K562 (cell line): ENCODE results near the gene ETS2. TPM values are rescaled to one million over a fixed set of nuclear protein-coding genes. Genes with fewer than 3 reads are reported as not detected.

ENCODE experiments used
- ARID4B ChIP-seq: sonication (generic); formaldehyde crosslinking; IDR thresholded peaks from 2 replicates; pipeline ENCODE4 v1.8.0; 2022; ENCODE audit warnings: mild to moderate bottlenecking, missing genetic modification reagents
- HNRNPUL1 ChIP-seq: fragments of 200-400 bp; formaldehyde crosslinking; IDR thresholded peaks from 2 replicates; pipeline ENCODE4 v1.6.1; 2017; ENCODE audit warnings: low read length
- JUN ChIP-seq, 2 experiments: sonication (generic) in 1 of 2; formaldehyde crosslinking in 1 of 2; IDR thresholded peaks; 2 replicates each; pipeline versions ENCODE4 v1.6.1 to v1.8.0; 2012 to 2022; ENCODE audit warnings: borderline replicate concordance in 2 of 2, mild to moderate bottlenecking in 2 of 2, improper control_type of control experiment in 1 of 2, low read depth in 1 of 2, low read length in 1 of 2, missing genetic modification reagents in 1 of 2
- KDM5B ChIP-seq: fragments of 200-600 bp; sonication (generic); IDR thresholded peaks from 2 replicates; pipeline ENCODE4 v1.6.1; 2012; ENCODE audit warnings: low read depth, mild to moderate bottlenecking, moderate library complexity, low read length, control low read depth, inconsistent platforms; ENCODE audit not compliant: insufficient replicate concordance
- MYNN ChIP-seq, 2 experiments: sonication (generic); formaldehyde crosslinking in 1 of 2; IDR thresholded peaks; 2 replicates each; pipeline versions ENCODE4 v1.5.0 to v1.6.1; 2016 to 2020; ENCODE audit warnings: antibody characterized with exemption in 1 of 2, missing genetic modification reagents in 1 of 2
- NFIC ChIP-seq: fragments of 450-650 bp; IDR thresholded peaks from 2 replicates; pipeline ENCODE4 v1.6.1; 2017; ENCODE audit warnings: mild to moderate bottlenecking, inconsistent platforms
- PPARD ChIP-seq: fragments of 250-450 bp; sonication (Bioruptor Pico); IDR thresholded peaks from 2 replicates; pipeline ENCODE4 v1.8.0; 2022; ENCODE audit warnings: inconsistent platforms, mild to moderate bottlenecking, moderate library complexity
- RB1 ChIP-seq: fragments of 450-650 bp; IDR thresholded peaks from 2 replicates; pipeline ENCODE4 v1.6.1; 2017; ENCODE audit warnings: low read depth, mild to moderate bottlenecking
- SMARCE1 ChIP-seq: fragments of 450-650 bp; IDR thresholded peaks from 2 replicates; pipeline ENCODE4 v1.7.1; 2016; ENCODE audit warnings: mild to moderate bottlenecking
- STAT5A ChIP-seq: IDR thresholded peaks from 2 replicates; pipeline ENCODE4 v1.6.1; 2012; ENCODE audit warnings: low read length, inconsistent platforms, borderline replicate concordance
- SUPT5H ChIP-seq: fragments of 450-650 bp; IDR thresholded peaks from 2 replicates; pipeline ENCODE4 v1.6.1; 2016
- ZNF174 ChIP-seq: fragments of 250-450 bp; sonication (Bioruptor Pico); IDR thresholded peaks from 2 replicates; pipeline ENCODE4 v1.4.0; 2020; ENCODE audit warnings: mild to moderate bottlenecking
- ZNF239 ChIP-seq: fragments of 250-450 bp; sonication (Bioruptor Pico); IDR thresholded peaks from 2 replicates; pipeline ENCODE4 v1.4.0; 2020; ENCODE audit warnings: mild to moderate bottlenecking
- polyA plus RNA-seq, 8 experiments: library from polyadenylated mRNA; depleted of rRNA in 4 of 8; stranded (reverse) in 5 of 8; unstranded in 3 of 8; fragments of >200 nt; fragmentation: Nextera tagmentation in 2 of 8; fragmentation: Illumina TruSeq in 1 of 8; extraction: Ambion mirVana in 2 of 8; extraction: Trizol in 1 of 8; gene quantifications; 2 replicates each; pipeline versions ENCODE4 v1.2.1 to v1.2.3, GENCODE V29; 2011 to 2014; ENCODE audit warnings: inconsistent platforms in 1 of 8, missing spikeins in 1 of 8
- total RNA-seq, 7 experiments: library from RNA; depleted of rRNA in 6 of 7; stranded (reverse); fragments of >200 nt in 6 of 7; fragmentation: Illumina TruSeq in 2 of 7; extraction: Trizol in 2 of 7; gene quantifications; 2 replicates each; pipeline versions ENCODE4 v1.2.1 to v1.2.3, GENCODE V29; 2011 to 2021; ENCODE audit warnings: low replicate concordance in 1 of 7
- TF ChIP-seq, protein P1 (sequence below): fragments of 250-450 bp; sonication (Bioruptor Pico); IDR thresholded peaks from 2 replicates; pipeline ENCODE4 v1.5.0; 2021
- TF ChIP-seq, protein P2 (sequence below), 2 experiments: IDR thresholded peaks in 1 of 2; conservative IDR thresholded peaks in 1 of 2; 2 replicates each; pipeline ENCODE4 v1.6.1; 2016; ENCODE audit warnings: low read depth in 2 of 2, mild to moderate bottlenecking in 1 of 2, missing compliant biosample characterization in 1 of 2, missing genetic modification characterization in 1 of 2, moderate library complexity in 1 of 2
- TF ChIP-seq, protein P3 (sequence below): fragments of 450-650 bp; IDR thresholded peaks from 2 replicates; pipeline ENCODE4 v1.6.1; 2016; ENCODE audit warnings: mild to moderate bottlenecking

ETS2 gene
- total and polyA plus RNA-seq, 9 of the 15 experiments (the other 6 are each of a cell fraction or from before 2014, with no cell fraction given) = 1.7 to 24.4 (median 12.2) TPM

DNA sequence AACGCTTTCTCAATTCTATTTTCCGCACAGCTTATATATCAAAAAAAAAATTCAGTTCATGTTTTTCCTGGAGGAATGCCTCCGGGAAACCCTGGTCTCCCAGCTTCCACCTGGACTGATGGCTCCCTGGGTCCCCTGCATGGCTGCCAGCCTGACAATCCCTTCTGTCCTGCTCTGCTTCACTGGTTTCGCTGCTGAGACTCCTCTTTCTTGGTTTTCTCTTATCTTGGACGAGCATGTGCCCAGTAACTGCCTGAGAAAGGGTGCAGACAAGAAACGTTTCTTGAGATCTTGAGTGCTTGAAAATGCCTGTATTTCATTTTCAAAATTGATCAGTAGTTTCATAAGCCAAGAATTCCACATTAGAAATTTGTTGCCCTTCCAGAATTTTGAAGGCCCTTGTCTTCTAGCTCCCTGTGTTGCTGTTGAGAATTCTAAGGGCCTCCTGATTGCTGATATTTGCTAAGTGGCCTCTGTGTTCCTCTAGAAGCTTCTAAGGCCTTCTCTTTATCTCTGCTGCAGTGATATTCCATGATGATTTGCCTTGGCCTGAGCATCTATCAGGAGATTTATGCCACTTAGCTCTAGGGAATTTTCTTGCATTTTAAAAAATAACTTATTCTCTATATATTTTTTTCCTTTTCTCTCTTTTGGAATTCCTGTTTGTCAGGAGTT lies 44.7 kb downstream of the ETS2 start (continued):
- TF ChIP-seq KDM5B (no peak), PPARD (CRISPR knock-in tag) (no peak), SUPT5H (no peak), MYNN (IDR thresholded peaks at IDR 0.05) (no peak), MYNN (CRISPR knock-in tag; IDR thresholded peaks at IDR 0.05) (no peak), ZNF239 (CRISPR knock-in tag) (no peak; the same call in 1 of the 2 replicates), ZNF174 (CRISPR knock-in tag) (no peak), NFIC (no peak), RB1 (no peak), SMARCE1 (no peak), HNRNPUL1 (no peak), JUN (IDR thresholded peaks at IDR 0.05; ENCODE audit: borderline replicate concordance, low read depth, low read length) (no peak), JUN (CRISPR knock-in tag; IDR thresholded peaks at IDR 0.05; ENCODE audit: borderline replicate concordance) (no peak), ARID4B (CRISPR knock-in tag) (no peak), STAT5A (peak; percentile 47)
- TF ChIP-seq, protein P1, sequence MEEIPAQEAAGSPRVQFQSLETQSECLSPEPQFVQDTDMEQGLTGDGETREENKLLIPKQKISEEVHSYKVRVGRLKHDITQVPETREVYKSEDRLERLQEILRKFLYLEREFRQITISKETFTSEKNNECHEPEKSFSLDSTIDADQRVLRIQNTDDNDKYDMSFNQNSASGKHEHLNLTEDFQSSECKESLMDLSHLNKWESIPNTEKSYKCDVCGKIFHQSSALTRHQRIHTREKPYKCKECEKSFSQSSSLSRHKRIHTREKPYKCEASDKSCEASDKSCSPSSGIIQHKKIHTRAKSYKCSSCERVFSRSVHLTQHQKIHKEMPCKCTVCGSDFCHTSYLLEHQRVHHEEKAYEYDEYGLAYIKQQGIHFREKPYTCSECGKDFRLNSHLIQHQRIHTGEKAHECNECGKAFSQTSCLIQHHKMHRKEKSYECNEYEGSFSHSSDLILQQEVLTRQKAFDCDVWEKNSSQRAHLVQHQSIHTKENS (CRISPR knock-in tag) = no peak
- TF ChIP-seq, protein P2, sequence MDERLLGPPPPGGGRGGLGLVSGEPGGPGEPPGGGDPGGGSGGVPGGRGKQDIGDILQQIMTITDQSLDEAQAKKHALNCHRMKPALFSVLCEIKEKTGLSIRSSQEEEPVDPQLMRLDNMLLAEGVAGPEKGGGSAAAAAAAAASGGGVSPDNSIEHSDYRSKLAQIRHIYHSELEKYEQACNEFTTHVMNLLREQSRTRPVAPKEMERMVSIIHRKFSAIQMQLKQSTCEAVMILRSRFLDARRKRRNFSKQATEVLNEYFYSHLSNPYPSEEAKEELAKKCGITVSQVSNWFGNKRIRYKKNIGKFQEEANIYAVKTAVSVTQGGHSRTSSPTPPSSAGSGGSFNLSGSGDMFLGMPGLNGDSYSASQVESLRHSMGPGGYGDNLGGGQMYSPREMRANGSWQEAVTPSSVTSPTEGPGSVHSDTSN (CRISPR knock-in tag; IDR thresholded peaks at IDR 0.05; ENCODE audit: low read depth) = no peak
- TF ChIP-seq, protein P2 (tag; conservative IDR thresholded peaks at IDR 0.05; ENCODE audit: low read depth) = 0 out of 2 replicates have a peak, but pooled peaks have one; percentile 23
- TF ChIP-seq, protein P3, sequence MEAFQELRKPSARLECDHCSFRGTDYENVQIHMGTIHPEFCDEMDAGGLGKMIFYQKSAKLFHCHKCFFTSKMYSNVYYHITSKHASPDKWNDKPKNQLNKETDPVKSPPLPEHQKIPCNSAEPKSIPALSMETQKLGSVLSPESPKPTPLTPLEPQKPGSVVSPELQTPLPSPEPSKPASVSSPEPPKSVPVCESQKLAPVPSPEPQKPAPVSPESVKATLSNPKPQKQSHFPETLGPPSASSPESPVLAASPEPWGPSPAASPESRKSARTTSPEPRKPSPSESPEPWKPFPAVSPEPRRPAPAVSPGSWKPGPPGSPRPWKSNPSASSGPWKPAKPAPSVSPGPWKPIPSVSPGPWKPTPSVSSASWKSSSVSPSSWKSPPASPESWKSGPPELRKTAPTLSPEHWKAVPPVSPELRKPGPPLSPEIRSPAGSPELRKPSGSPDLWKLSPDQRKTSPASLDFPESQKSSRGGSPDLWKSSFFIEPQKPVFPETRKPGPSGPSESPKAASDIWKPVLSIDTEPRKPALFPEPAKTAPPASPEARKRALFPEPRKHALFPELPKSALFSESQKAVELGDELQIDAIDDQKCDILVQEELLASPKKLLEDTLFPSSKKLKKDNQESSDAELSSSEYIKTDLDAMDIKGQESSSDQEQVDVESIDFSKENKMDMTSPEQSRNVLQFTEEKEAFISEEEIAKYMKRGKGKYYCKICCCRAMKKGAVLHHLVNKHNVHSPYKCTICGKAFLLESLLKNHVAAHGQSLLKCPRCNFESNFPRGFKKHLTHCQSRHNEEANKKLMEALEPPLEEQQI = no peak
